GM21381 (cell line): ENCODE measurements around the gene TYW1.
"Not testable (repeated sequence)": the region's sequence is repeated elsewhere in the genome, so short reads cannot be mapped to it uniquely, and the experiment has no call there.

Source experiments
- ATAC-seq: cut with Tn5 transposase; IDR thresholded peaks from one replicate; pipeline ENCODE4 v1.9.1; 2021; ENCODE audit warnings: mild to moderate bottlenecking, moderate library complexity; ENCODE audit not compliant: unreplicated experiment

The TYW1 gene, protein sequence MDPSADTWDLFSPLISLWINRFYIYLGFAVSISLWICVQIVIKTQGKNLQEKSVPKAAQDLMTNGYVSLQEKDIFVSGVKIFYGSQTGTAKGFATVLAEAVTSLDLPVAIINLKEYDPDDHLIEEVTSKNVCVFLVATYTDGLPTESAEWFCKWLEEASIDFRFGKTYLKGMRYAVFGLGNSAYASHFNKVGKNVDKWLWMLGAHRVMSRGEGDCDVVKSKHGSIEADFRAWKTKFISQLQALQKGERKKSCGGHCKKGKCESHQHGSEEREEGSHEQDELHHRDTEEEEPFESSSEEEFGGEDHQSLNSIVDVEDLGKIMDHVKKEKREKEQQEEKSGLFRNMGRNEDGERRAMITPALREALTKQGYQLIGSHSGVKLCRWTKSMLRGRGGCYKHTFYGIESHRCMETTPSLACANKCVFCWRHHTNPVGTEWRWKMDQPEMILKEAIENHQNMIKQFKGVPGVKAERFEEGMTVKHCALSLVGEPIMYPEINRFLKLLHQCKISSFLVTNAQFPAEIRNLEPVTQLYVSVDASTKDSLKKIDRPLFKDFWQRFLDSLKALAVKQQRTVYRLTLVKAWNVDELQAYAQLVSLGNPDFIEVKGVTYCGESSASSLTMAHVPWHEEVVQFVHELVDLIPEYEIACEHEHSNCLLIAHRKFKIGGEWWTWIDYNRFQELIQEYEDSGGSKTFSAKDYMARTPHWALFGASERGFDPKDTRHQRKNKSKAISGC

DNA sequence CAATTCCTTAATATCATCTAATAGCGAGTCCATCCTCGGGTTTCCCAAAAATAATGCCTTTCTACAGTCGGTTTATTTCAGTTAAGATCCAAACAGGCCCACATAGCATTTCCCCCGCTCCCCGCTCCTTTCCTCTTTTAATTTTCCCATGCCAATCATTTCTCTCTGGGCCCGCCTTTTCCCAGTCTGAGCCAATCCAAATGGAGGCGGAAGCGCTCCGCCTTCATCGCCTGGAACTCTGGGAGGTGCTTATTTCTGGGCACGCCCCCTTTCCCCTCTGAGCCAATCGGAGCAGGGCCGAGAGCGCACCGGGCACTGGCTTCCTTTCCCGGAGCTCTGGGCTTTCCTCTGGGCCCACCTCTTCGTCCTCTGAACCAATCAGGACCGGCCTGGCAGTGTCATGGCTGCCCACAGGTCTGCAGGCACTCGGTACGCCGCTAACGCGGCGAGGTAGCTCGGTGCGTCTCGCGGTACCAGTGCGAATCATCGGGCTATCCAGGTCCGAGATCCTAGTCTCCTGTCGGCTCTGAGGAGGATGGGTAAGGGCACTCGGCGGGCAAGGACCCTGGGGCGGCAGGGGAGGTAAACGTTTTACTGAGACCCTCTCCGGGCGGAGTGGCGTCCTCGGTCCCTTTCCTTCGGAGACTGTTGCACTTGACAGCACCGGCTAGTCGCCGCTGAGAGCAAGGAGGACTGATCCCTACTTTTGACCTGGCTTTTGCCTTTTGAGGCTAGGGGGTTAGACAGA, at the start of gene TYW1:
Gene TYW1 (plus strand): TSS at position 390 of the 748 bp plus-strand sequence. CDS start 146 bp downstream, at position 536.
- peak; percentile 84 for ATAC-seq

DNA sequence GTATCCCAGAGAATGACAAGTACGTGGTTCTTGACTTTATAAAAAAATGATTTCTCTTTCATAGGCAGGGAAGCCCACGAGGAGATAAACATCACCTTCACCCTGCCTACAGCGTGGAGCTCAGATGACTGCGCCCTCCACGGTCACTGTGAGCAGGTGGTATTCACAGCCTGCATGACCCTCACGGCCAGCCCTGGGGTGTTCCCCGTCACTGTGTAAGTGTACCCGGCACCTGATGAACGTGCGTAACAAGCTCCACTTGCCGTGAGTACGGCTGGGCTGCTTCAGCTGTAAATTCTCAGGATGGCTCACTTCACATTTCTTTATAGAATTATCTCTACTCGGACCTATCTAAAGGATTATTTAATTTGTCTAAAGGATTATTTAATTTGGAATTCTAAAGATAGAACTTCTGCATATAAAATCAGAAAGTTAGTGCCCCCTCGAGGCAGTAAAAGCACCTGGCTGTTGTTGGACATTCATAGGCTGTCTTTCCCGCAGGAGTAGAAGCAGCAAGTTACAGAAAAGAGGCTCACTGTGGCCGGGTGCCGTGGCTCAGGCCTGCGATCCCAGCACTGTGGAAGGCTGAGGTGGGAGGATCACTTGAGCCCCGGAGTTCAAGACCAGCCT, 48.0 kb upstream of the TYW1 start:
- no peak for ATAC-seq

DNA sequence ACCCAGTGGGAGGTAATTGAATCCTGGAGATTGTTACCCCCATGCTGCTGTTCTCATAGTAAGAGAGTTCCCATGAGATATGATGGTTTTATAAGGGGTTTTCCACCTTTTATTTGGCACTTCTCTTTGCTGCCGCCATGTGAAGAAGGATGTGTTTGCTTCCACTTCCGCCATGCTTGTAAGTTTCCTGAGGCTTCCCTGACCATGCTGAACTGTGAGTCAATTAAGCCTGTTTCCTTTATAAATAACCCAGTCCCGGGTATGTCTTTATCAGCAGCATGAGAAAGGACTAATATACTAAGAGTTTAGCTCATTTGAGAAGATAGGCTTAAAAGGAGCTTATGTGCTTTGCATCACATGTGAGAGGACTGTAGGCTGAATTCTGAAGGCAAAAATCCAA, 46.3 kb upstream of the TYW1 start:
- ATAC-seq, result no peak

DNA sequence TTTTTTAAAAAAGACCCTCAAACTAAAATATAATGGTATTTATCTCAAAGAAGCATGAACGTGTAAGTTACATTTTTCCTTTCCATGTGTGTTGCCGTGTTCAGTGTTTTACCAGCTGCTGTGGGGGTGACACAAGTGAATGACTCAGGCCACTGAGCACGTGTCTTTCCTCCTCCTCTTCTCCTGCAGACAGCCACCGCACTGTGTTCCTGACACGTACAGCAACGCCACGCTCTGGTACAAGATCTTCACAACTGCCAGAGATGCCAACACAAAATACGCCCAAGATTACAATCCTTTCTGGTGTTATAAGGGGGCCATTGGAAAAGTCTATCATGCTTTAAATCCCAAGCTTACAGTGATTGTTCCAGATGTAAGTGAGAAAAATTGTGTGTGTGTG, 45.9 kb upstream of the TYW1 start:
- no peak for ATAC-seq

DNA sequence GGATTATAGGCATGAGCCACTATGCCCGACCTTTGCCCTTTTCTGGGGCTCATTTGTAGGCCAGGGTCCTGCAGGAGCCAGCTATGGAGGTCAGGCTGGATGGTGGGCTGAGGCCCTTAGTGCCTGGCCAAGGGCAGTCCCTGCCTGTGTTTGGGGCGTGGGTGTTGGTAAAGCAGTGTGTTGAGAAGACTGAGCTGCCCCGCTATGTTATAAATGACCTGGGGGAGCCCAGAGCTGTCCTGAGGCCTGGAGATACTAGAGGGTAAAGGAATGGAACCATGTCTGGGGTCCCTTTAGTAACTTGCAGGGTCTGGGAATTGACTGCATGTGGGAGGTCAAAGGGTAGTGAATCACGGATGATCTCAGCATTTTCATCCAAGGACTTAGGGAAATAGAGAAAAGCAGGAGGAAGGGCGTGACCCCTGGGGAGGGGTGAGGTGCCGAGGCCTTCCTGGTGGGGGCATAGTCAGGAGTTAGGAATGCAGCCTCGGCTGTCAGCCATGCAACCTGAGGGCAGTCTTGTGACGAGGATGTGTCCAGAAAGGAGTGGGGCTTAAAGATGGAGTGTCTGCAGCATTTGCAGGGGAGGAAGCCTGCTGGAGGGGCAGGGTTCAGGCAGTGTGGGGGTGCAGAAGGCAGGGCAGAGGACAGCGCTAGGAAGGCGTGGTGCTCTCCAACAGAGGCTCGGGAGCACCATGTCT, 44.1 kb upstream of the TYW1 start:
- ATAC-seq, result no peak

DNA sequence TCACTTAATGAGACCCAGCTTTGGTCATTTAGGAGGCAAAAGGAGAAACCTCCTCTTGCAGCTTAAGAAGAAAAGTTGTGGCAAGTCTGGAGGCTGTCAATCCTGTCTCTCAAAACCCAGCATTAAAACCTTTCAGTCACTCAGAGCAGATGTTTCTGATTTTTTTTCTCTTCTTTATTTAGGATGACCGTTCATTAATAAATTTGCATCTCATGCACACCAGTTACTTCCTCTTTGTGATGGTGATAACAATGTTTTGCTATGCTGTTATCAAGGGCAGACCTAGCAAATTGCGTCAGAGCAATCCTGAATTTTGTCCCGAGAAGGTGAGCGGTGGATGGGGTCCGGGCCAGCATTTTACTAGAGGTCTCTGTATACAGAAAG, 43.6 kb upstream of the TYW1 start:
- no peak for ATAC-seq

DNA sequence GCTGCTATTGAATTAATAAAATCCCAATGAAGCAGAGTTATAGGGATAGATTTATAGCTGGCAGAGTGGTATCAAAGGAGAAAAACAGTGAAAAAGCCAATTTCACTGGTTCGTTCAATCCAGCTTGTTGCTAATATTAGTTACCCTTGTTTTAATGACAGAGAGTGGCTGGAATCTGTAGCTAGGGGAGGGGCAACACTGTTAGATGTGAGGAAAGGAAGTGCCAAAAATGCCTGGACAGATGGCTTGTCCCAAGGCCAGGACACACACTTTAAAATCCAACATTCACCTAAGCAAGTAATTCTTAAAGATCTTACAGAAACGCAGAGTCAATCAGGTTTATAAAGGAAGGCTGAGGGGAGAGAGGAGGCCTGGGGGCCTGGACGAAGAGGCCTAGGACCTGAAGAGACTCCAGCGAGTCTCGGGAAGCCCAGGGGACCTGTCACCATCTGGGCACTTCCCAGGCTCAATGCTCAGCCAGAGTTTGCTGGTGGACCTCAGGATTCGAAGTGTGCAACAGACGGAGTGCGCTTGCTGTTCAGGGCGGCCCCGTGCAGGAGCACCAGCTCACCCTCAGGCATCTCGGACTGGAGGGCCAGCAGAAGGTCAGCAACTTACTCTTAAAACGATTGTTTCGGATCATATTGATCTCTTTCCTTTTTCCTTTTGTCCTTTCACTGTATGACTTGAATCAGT, 38.9 kb upstream of the TYW1 start:
- no peak for ATAC-seq

DNA sequence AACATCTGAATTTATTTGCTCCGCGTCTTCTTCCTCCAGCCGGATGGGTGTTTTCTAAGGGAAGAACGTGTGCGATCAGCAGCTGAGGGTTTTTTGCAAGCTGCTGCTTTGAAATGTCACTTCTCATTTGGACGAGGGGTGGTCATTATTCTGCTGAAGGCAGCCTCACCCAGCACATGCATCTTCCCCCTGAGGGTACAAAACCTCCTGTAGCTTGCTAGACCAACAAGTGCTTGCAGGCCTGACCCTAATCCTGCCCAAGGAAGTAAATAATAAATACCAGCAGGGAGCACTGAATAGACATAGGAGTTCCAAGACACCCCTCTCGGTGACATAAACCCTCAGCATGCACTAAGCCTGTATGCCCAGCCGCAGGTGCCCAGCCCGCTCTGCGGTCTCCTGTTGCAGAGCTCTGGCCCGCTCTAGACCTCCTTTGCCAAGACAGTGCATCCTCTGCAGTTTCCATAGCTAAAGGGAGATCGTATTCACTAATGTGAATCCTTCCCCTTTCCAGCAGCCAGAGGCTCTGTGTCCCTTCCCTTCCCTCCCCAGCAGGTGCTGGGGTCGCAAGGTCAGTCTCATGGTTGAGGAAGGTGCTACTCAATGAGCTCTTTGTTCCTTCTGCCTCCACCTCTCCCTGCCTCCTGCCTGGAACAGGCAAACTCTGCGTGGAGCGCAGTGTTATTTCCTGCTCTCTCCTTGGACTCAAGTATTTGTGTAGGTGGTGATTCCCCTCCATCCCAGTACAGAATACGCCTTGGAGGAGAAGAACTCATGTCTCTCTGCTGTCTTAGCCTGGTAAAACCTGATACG, 37.9 kb upstream of the TYW1 start:
- no peak for ATAC-seq

DNA sequence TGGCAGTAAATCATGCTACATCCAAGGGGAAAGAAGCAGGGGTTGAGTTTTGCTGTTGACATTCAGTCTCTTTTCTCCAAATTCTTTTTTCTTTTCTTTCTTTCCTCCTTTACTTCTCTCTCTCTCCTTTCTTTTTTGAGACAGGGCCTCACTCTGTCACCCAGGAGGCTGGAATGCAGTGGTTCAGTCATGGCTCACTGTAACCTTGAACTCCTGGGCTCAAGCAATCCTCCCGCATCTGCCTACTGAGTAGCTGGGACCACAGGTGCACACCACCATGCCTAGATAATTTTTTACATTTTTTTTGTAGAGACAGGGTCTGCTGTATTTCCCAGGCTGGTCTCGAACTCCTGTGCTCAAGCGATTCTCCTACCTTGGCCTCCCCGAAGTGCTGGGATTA, 36.4 kb upstream of the TYW1 start:
- ATAC-seq, result no peak

DNA sequence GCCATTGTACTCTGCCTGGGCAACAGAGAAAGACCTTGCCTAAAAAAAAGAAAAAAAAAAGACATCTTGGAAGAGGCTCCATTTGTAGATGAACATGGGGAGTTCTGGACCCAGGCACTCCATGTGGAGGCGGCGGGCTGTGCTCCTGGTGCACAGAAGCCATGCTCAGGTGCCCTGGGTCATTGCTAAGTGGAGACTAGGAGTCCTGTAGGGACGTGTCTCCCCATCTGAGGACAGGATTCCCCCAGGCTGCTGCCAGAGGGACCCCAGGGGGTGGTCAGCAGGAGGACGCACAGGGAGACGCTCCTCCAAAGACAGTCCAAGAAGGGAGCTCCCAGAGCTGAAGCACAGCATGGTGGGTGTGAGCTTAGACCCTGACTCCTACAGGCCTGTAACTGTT, 35.5 kb upstream of the TYW1 start:
- no peak for ATAC-seq

DNA sequence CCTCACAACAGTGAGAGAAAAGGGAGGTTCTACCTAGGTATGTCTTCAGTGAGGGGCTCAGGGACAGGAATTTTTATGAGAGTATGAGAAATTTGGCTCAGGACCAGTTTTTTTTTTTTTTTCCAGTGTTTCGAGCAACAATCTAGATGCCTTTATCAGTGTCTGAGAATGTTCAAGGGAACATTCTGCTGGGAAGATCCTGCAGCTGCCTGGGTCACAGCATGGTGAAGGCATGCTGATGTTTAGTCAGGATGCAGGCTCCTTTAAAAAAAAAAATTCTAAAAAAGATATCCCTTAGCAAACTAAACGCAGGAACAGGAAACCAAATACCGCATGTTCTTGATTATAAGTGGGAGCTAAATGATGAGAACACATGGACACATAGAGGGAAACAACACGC, 32.2 kb upstream of the TYW1 start:
- ATAC-seq, result no peak

DNA sequence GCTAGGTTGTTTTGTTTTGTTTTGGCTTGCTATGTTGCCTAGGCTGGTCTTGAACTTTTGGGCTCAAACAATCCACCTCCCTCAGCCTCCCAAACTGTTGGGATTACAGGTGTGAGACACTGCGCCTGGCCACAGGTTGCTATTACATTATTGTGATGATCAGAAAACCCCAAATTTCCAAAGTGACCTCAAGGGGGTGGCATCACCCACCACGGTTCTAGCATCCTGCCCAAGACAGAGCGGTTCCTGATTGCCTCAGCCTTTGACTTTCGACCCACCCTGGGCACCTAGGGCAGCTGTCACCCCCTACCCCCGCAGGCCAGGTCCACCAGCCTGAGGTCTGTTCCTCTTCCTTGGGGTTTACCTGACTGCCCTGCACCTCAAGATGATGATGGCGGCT, 29.6 kb upstream of the TYW1 start:
- ATAC-seq, result no peak

DNA sequence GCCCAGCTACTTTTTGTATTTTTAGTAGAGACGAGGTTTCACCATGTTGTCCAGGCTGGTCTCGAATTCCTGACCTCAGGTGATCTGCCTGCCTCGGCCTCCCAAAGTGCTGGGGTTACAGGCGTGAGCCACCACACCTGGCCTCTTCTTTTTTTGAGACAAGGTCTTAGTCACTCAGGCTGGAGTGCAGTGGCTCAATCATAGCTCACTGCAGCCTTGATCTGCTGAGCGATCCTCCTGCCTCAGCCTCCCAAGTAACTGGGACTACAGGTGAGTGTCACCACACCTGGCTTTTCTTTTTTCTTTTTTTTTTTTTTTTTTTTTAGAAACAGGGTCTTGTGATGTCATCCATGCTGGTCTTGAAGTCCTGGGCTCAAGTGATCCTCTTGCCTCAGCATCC, 27.6 kb upstream of the TYW1 start:
- not testable (repeated sequence) for ATAC-seq

DNA sequence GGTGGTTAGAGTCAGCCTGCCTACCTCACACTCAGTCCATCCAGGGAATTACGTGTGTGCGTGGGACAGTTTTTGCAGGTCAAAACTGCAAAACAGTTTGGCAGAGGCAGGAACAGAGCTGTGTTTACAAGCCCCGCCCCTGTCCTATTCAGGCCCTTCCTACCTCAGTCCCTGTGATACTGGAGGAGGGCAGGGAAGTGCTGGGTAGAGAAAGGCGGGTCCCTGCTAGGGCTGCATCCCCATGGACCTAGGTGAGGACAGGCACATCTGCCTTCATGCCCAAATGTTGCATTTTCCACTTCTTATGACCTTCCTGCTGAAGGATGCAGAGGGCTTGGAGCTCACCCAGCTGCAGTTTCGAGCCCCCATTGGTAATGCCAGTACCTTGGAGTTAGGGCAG, 26.3 kb upstream of the TYW1 start:
- no peak for ATAC-seq

DNA sequence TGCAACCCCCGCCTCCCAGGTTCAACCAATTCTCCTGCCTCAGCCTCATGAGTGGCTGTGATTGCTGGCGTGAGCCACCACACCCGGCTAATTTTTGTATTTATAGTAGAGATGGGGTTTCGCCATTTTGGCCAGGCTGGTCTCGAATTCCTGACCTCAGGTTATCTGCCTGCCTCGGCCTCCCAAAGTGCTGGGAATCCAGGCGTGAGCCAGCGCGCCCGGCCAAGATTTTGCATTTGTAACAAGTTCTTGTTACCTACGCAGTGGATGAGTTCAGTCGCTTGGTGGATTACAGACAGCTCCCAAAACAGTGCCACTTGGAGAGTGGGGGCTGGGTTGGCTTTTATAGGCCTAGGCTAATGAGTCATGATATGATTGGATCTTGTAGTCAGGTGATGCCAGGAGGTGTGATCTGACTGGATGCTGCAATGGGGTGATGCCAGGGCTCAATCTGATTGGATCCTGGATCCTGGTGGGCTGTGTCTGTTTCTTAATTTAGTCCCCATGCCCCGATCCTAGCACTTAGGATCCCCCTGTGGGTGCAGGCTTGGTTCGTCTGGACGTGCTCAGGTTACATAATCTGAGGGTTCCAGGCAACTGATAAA, 21.5 kb upstream of the TYW1 start:
- ATAC-seq, result no peak

DNA sequence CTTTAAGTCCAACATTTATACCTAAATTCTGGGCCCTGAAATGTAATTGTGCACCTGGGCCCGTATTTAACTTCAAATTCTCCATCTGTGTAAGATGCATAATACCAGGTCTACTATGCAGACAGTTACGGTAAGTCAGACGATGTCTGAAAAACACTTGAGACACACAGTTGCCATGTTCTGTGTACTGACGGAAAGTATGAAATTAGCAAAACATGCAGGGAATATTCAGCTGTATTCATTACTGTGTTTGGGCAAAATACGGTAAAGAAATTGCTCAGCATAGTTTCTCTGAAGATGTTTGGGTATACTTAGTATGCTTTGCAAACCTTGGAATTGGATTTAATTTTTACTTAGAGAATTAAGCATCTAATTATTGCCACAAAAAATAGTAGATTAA, 18.3 kb upstream of the TYW1 start:
- not testable (repeated sequence) for ATAC-seq

DNA sequence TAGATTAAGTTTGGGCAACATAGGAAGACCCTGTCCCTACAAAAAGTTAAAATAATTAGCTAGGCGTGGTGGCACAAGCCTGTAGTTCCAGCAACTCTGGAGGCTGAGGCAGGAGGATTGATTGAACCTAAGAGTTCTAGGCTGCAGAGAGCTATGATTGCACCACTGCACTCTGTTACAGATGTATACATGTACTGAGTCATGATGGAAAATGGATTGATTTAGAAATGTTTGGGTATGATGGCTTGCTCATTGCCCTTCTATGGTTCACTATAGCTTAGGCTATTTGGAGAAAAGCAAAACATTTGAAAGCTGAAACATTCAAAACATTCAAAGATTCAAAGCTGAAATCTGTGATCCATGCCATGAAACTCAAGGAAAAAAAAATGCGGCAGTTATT, 17.6 kb upstream of the TYW1 start:
- not testable (repeated sequence) for ATAC-seq

DNA sequence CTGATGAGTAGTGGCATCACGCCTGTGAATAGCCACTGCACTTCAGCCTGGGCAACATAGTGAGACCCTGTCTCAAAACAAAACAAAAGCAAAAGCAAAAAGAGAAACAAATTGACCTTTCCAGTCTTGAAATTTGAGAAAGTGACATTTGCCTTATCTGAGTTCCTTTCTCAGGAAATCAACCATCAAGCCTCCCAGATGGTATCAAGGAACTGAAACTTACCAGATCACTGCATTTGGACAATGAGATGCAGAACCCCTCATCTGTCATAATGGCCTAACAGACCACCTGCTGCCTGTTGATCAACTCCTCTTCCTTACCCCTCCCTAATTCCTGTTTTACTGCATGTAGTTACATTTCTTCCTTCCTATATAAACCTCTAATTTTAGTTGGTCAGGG, 16.3 kb upstream of the TYW1 start:
- ATAC-seq, result not testable (repeated sequence)

DNA sequence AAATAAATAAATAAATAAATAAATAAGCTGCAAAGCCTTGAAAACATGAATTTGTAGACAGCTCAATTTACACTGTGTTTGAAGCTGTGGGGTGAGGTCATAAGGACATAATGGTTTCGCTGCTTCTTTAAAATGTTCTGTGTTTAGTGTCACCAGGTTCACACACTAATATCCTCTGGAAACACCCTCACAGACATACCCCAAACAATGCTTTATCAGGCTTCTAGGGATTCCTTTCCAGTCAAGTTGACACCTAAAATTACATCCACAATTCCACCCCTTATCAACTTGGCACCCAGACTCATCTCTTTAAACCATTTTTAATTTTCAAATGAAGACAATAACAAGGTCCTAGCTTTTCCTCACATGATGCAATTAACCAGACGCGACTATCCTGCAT, 7.1 kb upstream of the TYW1 start:
- ATAC-seq, result not testable (repeated sequence)
